NB4 (cell line): ENCODE results near the gene ITPRIP.

Experiments
- CTCF ChIP-seq: IDR thresholded peaks from one replicate; pipeline ENCODE4 v1.5.1; 2012; ENCODE audit warnings: low read depth, low read length
- MAX ChIP-seq: IDR thresholded peaks from 2 replicates; pipeline ENCODE4 v1.6.1; 2011; ENCODE audit warnings: low read depth, low read length
- MYC ChIP-seq: IDR thresholded peaks from 2 replicates; pipeline ENCODE4 v1.6.1; 2011; ENCODE audit warnings: low read depth, low read length
- POLR2A ChIP-seq: IDR thresholded peaks from 2 replicates; pipeline ENCODE4 v1.6.1; 2011; ENCODE audit warnings: mild to moderate bottlenecking; ENCODE audit not compliant: insufficient read length; ENCODE audit errors: extremely low read depth

GRCh38 chr10:104308439-104308903, 29.8 kb downstream of the ITPRIP start:
- no peak for TF ChIP-seq CTCF
- TF ChIP-seq MAX, result no peak
- TF ChIP-seq POLR2A, result no peak
- TF ChIP-seq MYC, result no peak
